GM03348 (cell line): ENCODE results near the gene SH3GL1.

Experiments used
- DNase-seq: peaks from one replicate; pipeline ENCODE4 v3.0.0; 2012; ENCODE audit warnings: low spot score

The SH3GL1 gene

GRCh38 chr19:4313847-4314490, 86.4 kb downstream of the SH3GL1 start:
- DNase-seq: no peak
